T-cell (primary cell): ENCODE results near the gene DCAF11. TPM values are rescaled to one million over a fixed set of nuclear protein-coding genes. Genes with fewer than 3 reads are reported as not detected.

Experiments
- ATAC-seq, 4 experiments: fragments of 200-7000 bp in 3 of 4; fragments of 150-1000 bp in 1 of 4; cut with Tn5 transposase; replicated peaks in 1 of 4; 1 replicate in 3 of 4; 2 replicates in 1 of 4; pipeline ENCODE4 v1.10.0; 2021; ENCODE audit warnings: moderate library complexity in 3 of 4, mild to moderate bottlenecking in 2 of 4, moderate number of reproducible peaks in 1 of 4
- CTCF ChIA-PET, 2 donors: fragments of 300-600 bp; sonication (Branson Sonifier 250); formaldehyde crosslinking; loops; one replicate each; lab custom pipeline; 2022; ENCODE audit warnings: antibody characterized with exemption in 2 of 2; lab: Charles Lee
- POLR2A ChIA-PET, 2 donors: fragments of 300-600 bp; sonication (Branson Sonifier 250); formaldehyde crosslinking; loops; one replicate each; lab custom pipeline; 2022; ENCODE audit warnings: antibody characterized with exemption in 2 of 2; lab: Charles Lee
- DNase-seq, 35 experiments: peaks; one replicate each; pipeline versions ENCODE4 v3.0.0 to v3.0.0-alpha.2; 2013 to 2023
- H3K27ac ChIP-seq: one replicate; pipeline ENCODE4 v1.5.1; 2013; ENCODE audit warnings: low read length
- H3K27me3 ChIP-seq, 2 experiments: replicated peaks in 1 of 2; 1 replicate in 1 of 2; 2 replicates in 1 of 2; pipeline versions ENCODE4 v1.6.1 to v1.7.0; 2013; ENCODE audit warnings: low read length in 1 of 2, mixed read lengths in 1 of 2; ENCODE audit not compliant: control insufficient read depth in 2 of 2, insufficient read depth in 2 of 2; ENCODE audit errors: extremely low read depth in 1 of 2
- H3K36me3 ChIP-seq, 2 donors: 1 replicate in 1 of 2; 2 replicates in 1 of 2; pipeline versions ENCODE4 v1.6.1 to v1.7.0; 2013; ENCODE audit warnings: low read length in 1 of 2; ENCODE audit not compliant: control insufficient read depth in 2 of 2, insufficient read depth in 1 of 2; ENCODE audit errors: extremely low read depth in 1 of 2
- H3K4me1 ChIP-seq, 2 experiments: 1 replicate in 1 of 2; 2 replicates in 1 of 2; pipeline versions ENCODE4 v1.6.1 to v1.7.0; 2013; ENCODE audit warnings: low read length in 2 of 2, mixed read lengths in 1 of 2; ENCODE audit not compliant: insufficient read depth in 2 of 2, control insufficient read depth in 1 of 2; ENCODE audit errors: extremely low read depth in 1 of 2
- H3K4me3 ChIP-seq, 2 donors: 1 replicate in 1 of 2; 2 replicates in 1 of 2; pipeline versions ENCODE4 v1.5.1 to v1.7.0; 2013; ENCODE audit warnings: mild to moderate bottlenecking in 2 of 2, low read length in 1 of 2, moderate library complexity in 1 of 2; ENCODE audit not compliant: control insufficient read depth in 1 of 2; ENCODE audit errors: extremely low read depth in 1 of 2
- H3K9me3 ChIP-seq: 2 replicates; pipeline ENCODE4 v1.7.0; 2013
- H3K27ac Mint-ChIP-seq, 2 donors: one replicate each; pipeline ENCODE4 v1.8.0; 2020 to 2021; ENCODE audit warnings: mild to moderate bottlenecking in 2 of 2, mixed read lengths in 2 of 2
- H3K27me3 Mint-ChIP-seq, 2 donors: one replicate each; pipeline ENCODE4 v1.8.0; 2021 to 2022; ENCODE audit warnings: mixed read lengths in 2 of 2
- H3K36me3 Mint-ChIP-seq: one replicate; pipeline ENCODE4 v1.8.0; 2021; ENCODE audit warnings: mixed read lengths
- H3K4me1 Mint-ChIP-seq, 3 donors: one replicate each; pipeline ENCODE4 v1.8.0; 2020 to 2022; ENCODE audit warnings: mixed read lengths in 3 of 3, mild to moderate bottlenecking in 1 of 3
- H3K4me3 Mint-ChIP-seq, 3 donors: one replicate each; pipeline ENCODE4 v1.8.0; 2020 to 2022; ENCODE audit warnings: mild to moderate bottlenecking in 3 of 3, mixed read lengths in 3 of 3, moderate library complexity in 3 of 3
- H3K9me3 Mint-ChIP-seq, 3 donors: one replicate each; pipeline ENCODE4 v1.8.0; 2020 to 2022; ENCODE audit warnings: mixed read lengths in 3 of 3
- WGBS: methylation state at CpG from one replicate; pipeline ENCODE4 v1.1.5; 2013; ENCODE audit warnings: missing lambda C conversion rate; ENCODE audit not compliant: insufficient coverage; 5-methylcytosine and 5-hydroxymethylcytosine counted together
- total RNA-seq, 35 experiments: library from RNA in 6 of 35; stranded (reverse) in 6 of 35; fragments of 120-200 nt in 1 of 35; gene quantifications; one replicate each; pipeline versions ENCODE4 v1.2.1 to v1.2.4 and lab custom pipeline; 2013 to 2026

DCAF11 gene
- total RNA-seq, 5 donors from 2014 or later (not counting 1 experiment from before 2014, with no cell fraction given): 78.5 to 94.1 (median 89.6) TPM

DNA sequence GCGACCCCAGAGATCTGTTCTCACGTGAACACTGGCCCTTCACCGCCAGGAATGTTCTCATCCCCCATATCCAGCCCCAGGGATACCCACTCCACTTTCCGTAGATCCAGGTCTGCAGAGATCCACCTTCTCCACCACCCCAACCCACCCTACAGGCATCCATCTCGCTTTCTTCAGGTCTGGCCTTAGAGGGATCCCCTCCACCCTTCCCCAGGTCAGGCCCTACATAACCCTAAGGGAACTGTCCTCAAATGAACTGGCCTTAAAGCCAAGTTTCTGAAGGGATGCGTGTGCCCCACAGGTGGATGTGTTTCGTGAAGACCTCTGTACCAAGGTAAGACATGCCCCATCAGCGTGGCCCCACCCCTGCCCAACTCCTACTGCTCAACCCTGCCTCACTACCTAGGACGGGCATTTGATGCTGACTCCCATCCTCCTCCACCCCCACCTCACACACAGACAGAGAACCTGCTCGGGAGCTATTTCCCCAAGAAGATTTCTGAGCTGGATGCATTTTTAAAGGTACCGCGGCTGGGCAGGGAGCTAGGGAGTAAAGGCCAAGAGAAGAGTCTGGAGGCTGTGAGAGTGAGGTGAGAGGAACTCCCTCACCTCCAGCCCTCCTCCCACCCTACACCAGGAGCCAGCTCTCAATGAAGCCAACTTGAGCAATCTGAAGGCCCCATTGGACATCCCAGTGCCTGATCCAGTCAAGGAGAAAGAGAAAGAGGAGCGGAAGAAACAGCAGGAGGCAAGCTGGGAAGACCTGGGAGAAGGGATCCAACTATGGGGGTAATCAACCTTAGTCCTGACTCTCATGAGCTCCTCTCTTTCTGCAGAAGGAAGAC, 22.3 kb downstream of the DCAF11 start:
- Histone ChIP-seq H3K36me3 (peaks cover 13 to 24% of the 10 kb centered on the region in 2 donors), H3K9me3 (no peaks in the 10 kb centered on the region), H3K4me1 (peaks cover 21 to 65% of the 10 kb centered on the region in 2 experiments), H3K27ac (peak overlapping the region; percentile 79), H3K4me3 (peak overlapping the region; percentile 78 to 84), H3K27me3 (no peaks in the 10 kb centered on the region)
- ChIA-PET CTCF (interaction anchor here (0.7 to 3.1 kb wide), 5 partner anchors 10 to 24 kb away, joined by 3 to 18 read pairs (median 14); partner anchors contain the start of genes PSME2 (in 2 of the 2), RNF31 (in 2 of the 2), DCAF11 (in 1 of the 2) and IRF9 (in 1 of the 2)), POLR2A (interaction anchor here (0.9 to 1.9 kb wide), 5 partner anchors 10 to 77 kb away, joined by 3 to 7 read pairs (median 4); partner anchors contain the start of genes DCAF11 (in 1 of the 2), NRL (in 1 of the 2), RNF31 (in 1 of the 2) and TM9SF1 (in 1 of the 2))
- Mint-ChIP-seq H3K4me3 (peak overlapping the region; percentile 83 to 97 (median 88)), H3K4me1 (peaks cover 64 to 68% (median 67%) of the 10 kb centered on the region in 3 donors), H3K27ac (peak overlapping the region; percentile 90 to 94), H3K36me3 (peaks cover 17% of the 10 kb centered on the region), H3K27me3 (no peaks in the 10 kb centered on the region), H3K9me3 (no peaks in the 10 kb centered on the region)
- DNase-seq (peak in 1 of 35 experiments; percentile 15), ATAC-seq (no peak)
- WGBS: 6% methylated on average over 6 of the region's 13 CpGs

DNA sequence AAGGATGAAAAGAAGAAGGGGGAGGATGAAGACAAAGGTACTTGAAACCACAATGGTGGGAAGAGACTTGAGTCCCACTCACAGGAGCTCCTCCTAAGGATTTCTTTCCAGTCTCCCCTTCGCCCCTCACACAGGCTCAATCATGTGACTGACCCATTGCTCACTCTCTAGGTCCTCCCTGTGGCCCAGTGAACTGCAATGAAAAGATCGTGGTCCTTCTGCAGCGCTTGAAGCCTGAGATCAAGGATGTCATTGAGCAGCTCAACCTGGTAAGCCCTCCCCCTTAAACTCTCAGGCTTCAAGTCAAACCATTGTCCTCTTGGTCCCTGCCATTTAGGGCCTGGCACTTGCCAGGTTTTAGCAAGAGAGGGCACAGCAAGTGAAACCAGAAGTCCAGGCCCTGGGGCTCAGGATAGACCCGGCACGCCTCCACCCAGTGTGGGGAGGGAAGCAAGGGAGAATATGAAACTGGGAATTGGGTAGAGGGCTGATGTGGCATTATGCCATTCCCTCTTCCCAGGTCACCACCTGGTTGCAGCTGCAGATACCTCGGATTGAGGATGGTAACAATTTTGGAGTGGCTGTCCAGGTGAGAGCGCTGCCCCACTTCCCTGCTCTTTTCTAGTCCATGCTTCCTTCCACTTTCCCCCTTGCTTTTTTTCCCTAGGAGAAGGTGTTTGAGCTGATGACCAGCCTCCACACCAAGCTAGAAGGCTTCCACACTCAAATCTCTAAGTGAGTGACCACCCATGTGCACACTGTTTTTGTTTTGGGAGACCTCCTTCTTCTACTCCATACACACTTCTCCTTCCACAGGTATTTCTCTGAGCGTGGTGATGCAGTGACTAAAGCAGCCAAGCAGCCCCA, 23.2 kb downstream of the DCAF11 start:
- Histone ChIP-seq H3K9me3 (no peaks in the 10 kb centered on the region), H3K36me3 (peaks cover 13 to 26% of the 10 kb centered on the region in 2 donors), H3K27ac (no peak overlapping the region), H3K4me1 (peaks cover 21 to 62% of the 10 kb centered on the region in 2 experiments), H3K4me3 (no peak overlapping the region), H3K27me3 (no peaks in the 10 kb centered on the region)
- Mint-ChIP-seq H3K27ac (peak overlapping the region; percentile 90 to 94), H3K4me3 (peak overlapping the region; percentile 83 to 97 (median 88)), H3K9me3 (no peaks in the 10 kb centered on the region), H3K36me3 (peaks cover 17% of the 10 kb centered on the region), H3K4me1 (peaks cover 60 to 67% (median 65%) of the 10 kb centered on the region in 3 donors), H3K27me3 (no peaks in the 10 kb centered on the region)
- CTCF ChIA-PET: interaction anchor here (0.7 to 3.1 kb wide), 5 partner anchors 9 to 23 kb away, joined by 3 to 15 read pairs (median 6); partner anchors contain the start of genes PSME2 (in 2 of the 2), RNF31 (in 2 of the 2), DCAF11 (in 1 of the 2) and IRF9 (in 1 of the 2)
- DNase-seq (no peak), ATAC-seq (no peak)
- POLR2A ChIA-PET: interaction anchor here (0.6 to 1.6 kb wide), 3 partner anchors 9 to 76 kb away, joined by 3 to 4 read pairs (median 4); partner anchors contain the start of gene RNF31 (in 1 of the 2)
- 85% methylated on average over 3 of the region's 8 CpGs for WGBS

DNA sequence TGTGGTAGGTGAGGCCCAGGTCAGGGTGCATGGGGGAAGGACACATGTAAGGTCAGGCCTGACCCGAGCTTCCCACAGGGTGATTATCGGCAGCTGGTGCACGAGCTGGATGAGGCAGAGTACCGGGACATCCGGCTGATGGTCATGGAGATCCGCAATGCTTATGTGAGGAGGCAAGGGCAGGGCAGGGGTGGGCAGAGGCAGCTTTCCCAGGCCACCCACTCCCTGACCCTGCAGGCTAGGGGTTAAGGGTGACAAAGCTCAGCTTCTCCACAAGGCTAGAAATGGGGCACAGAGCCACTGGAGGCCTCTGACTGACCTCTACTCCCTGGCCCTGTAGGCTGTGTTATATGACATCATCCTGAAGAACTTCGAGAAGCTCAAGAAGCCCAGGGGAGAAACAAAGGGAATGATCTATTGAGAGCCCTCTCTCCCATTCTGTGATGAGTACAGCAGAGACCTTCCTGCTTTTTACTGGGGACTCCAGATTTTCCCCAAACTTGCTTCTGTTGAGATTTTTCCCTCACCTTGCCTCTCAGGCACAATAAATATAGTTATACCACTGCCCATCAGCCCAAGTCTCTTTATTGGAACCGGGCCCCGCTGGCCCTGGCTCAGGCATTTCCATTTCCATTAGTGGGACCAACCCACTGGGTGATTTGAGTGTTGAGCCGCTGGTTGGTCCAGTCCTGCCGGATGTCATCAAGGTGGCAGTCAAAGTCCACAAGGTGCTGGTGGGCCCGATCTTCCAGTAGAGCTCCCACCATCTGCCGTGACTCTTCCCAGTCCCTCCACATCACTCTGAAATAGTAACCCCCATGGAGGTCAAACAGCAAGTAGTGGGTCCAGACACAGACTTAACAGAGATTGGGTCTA, 24.1 kb downstream of the DCAF11 start:
- ATAC-seq: no peak
- Histone ChIP-seq H3K9me3 (no peaks in the 10 kb centered on the region), H3K36me3 (peaks cover 16 to 35% of the 10 kb centered on the region in 2 donors), H3K27me3 (no peaks in the 10 kb centered on the region), H3K4me1 (peaks cover 17 to 57% of the 10 kb centered on the region in 2 experiments), H3K27ac (no peak overlapping the region), H3K4me3 (no peak overlapping the region)
- H3K4me3 Mint-ChIP-seq: peak overlapping the region; percentile 62 to 97 (median 70)
- WGBS: 94% methylated on average over 13 of the region's 13 CpGs
- DNase-seq: no peak
- H3K36me3 Mint-ChIP-seq: peaks cover 24% of the 10 kb centered on the region
- peaks cover 64 to 70% (median 68%) of the 10 kb centered on the region in 3 donors for H3K4me1 Mint-ChIP-seq
- H3K9me3 Mint-ChIP-seq: no peaks in the 10 kb centered on the region
- CTCF ChIA-PET: interaction anchor here in 1 of 2 donors (1.0 to 3.1 kb wide), 2 partner anchors 9 to 24 kb away, joined by 3 to 15 read pairs; partner anchors contain the start of genes DCAF11, NRL, PSME2 and RNF31
- H3K27ac Mint-ChIP-seq: peak overlapping the region; percentile 79 to 94
- POLR2A ChIA-PET: interaction anchor here in 1 of 2 donors (0.6 kb wide), 1 partner anchor 8 kb away, joined by 3 read pairs; the partner anchor contains the start of gene RNF31
- no peaks in the 10 kb centered on the region for H3K27me3 Mint-ChIP-seq

- ChIA-PET CTCF (no interaction called here), POLR2A (interaction anchor here in 1 of 2 donors (0.5 kb wide), 1 partner anchor 50 kb away, joined by 3 read pairs; no protein-coding TSS in a partner anchor)
- Histone ChIP-seq H3K9me3 (no peaks in the 10 kb centered on the region), H3K27me3 (no peaks in the 10 kb centered on the region), H3K4me1 (peaks cover 17 to 63% of the 10 kb centered on the region in 2 experiments), H3K36me3 (peaks cover 19 to 43% of the 10 kb centered on the region in 2 donors), H3K4me3 (no peak overlapping the region), H3K27ac (no peak overlapping the region)
- Mint-ChIP-seq H3K4me3 (peak overlapping the region; percentile 62 to 97 (median 70)), H3K36me3 (peaks cover 30% of the 10 kb centered on the region), H3K9me3 (no peaks in the 10 kb centered on the region), H3K27me3 (no peaks in the 10 kb centered on the region), H3K27ac (peak overlapping the region; percentile 57 to 70), H3K4me1 (peaks cover 68 to 74% (median 72%) of the 10 kb centered on the region in 3 donors)
- peak in 1 of 35 experiments; percentile 30 for DNase-seq
- no peak for ATAC-seq
- WGBS: 57% methylated on average over 1 of the region's 9 CpGs
These were observed 24.8 kb downstream of the DCAF11 start for GRCh38 chr14:24139272-24139934.
